BJ (cell line): ENCODE measurements around the gene SLC25A41. TPM values are rescaled to one million over a fixed set of nuclear protein-coding genes. Genes with fewer than 3 reads are reported as not detected.

Source experiments
- CTCF ChIA-PET: fragments of 350-600 bp; formaldehyde crosslinking; extraction: SDS; loops from one replicate; lab custom pipeline; 2021; ENCODE audit warnings: antibody characterized with exemption, inconsistent platforms; lab: Yijun Ruan, JAX
- POLR2A ChIA-PET: fragments of 300-600 bp; sonication (Branson Sonifier 250); formaldehyde crosslinking; extraction: SDS; loops from one replicate; lab custom pipeline; 2021; ENCODE audit warnings: antibody characterized with exemption; lab: Charles Lee
- DNase-seq: peaks from one replicate; pipeline ENCODE4 v3.0.0-alpha.2; 2011; ENCODE audit warnings: low read depth
- H3K27me3 ChIP-seq: 2 replicates; pipeline ENCODE4 v1.6.0; 2011; ENCODE audit warnings: low read length; ENCODE audit not compliant: control insufficient read depth, insufficient read depth
- H3K36me3 ChIP-seq: 2 replicates; pipeline ENCODE4 v1.5.1; 2011; ENCODE audit warnings: low read length; ENCODE audit not compliant: control insufficient read depth, insufficient read depth
- H3K4me3 ChIP-seq: 2 replicates; pipeline ENCODE4 v1.5.1; 2011; ENCODE audit warnings: low read depth, mild to moderate bottlenecking, control low read depth, low read length
- polyA plus RNA-seq: library from polyadenylated mRNA; depleted of rRNA; stranded (reverse); fragments of >200 nt; gene quantifications from 2 replicates; pipeline ENCODE4 v1.2.3, GENCODE V29; 2011
- TF ChIP-seq, protein P1 (sequence below): IDR thresholded peaks from 2 replicates; pipeline ENCODE4 v1.5.1; 2011; ENCODE audit warnings: low read depth, mild to moderate bottlenecking, control low read depth, inconsistent platforms, low read length, moderate library complexity; ENCODE audit not compliant: insufficient read depth

The SLC25A41 gene
- polyA plus RNA-seq, 1 experiment = 0.05 TPM

DNA sequence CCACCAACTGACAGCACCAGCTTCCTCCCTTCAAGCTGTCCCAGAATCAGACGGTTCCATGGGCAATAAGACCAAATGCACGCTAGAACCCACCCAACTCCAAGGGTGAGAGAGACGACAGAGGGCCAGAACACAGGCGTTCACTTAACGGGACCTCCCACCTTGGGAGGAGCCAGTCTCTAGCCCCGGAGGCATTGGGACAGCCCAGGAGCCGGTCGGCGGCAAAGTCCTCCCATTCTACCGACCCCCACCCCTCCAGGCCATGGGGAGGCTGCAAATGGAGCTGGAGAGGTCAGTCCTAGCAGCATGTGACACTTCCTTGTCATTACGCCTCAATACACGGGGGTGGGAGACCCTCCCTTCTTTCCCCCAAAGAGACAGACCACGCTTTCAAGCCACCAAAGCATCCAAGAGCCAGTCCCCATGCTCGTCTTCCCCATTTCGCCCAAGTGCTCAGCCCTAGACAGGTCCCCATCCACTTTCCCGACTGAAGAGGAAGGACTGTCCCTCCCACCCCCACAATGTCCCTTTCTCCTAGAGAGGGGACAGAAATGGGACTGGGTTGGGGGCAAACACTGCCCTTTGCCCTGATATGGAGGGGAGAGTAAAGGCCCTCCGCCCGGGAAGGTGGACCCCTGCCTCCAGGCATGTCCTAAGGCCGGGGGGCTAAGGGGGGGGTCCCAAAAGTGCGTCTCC lies 9.9 kb downstream of the SLC25A41 start:
- Histone ChIP-seq H3K36me3 (peaks cover 23% of the 10 kb centered on the region), H3K27me3 (no peaks in the 10 kb centered on the region), H3K4me3 (peak overlapping the region; percentile 91)
- TF ChIP-seq, protein P1, sequence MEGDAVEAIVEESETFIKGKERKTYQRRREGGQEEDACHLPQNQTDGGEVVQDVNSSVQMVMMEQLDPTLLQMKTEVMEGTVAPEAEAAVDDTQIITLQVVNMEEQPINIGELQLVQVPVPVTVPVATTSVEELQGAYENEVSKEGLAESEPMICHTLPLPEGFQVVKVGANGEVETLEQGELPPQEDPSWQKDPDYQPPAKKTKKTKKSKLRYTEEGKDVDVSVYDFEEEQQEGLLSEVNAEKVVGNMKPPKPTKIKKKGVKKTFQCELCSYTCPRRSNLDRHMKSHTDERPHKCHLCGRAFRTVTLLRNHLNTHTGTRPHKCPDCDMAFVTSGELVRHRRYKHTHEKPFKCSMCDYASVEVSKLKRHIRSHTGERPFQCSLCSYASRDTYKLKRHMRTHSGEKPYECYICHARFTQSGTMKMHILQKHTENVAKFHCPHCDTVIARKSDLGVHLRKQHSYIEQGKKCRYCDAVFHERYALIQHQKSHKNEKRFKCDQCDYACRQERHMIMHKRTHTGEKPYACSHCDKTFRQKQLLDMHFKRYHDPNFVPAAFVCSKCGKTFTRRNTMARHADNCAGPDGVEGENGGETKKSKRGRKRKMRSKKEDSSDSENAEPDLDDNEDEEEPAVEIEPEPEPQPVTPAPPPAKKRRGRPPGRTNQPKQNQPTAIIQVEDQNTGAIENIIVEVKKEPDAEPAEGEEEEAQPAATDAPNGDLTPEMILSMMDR = no peak
- DNase-seq = no peak
- POLR2A ChIA-PET = no interaction called here
- CTCF ChIA-PET = no interaction called here

- ChIA-PET POLR2A (no interaction called here), CTCF (interaction anchor here (1.7 kb wide), 1 partner anchor 9 kb away, joined by 6 read pairs; no protein-coding TSS in a partner anchor)
- H3K36me3 ChIP-seq = peaks cover 40% of the 10 kb centered on the region
- H3K4me3 ChIP-seq = no peak overlapping the region
- TF ChIP-seq, protein P1 = no peak
- no peak for DNase-seq
- no peaks in the 10 kb centered on the region for H3K27me3 ChIP-seq
Observed at GRCh38 chr19:6421075-6422014, 12.2 kb downstream of the SLC25A41 start.

DNA sequence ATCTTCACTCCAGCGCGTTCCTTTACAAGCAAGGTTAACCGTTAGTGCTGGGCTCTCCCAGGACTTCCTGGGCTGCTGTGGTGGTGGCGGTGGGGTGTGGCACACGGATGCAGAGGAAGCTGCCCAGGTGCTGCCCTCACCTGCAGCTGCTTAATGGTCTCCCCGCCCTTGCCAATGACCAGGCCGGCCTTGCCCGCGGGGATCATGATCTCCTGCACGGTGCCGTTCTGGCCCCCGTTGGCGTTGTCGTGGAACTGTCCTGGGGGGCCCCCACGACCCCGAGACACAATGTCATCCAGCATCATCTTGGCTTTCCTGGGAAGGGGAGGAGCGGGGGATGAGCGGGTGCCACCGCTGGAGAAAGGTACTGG lies 15.0 kb downstream of the SLC25A41 start:
- H3K27me3 ChIP-seq = no peaks in the 10 kb centered on the region
- H3K4me3 ChIP-seq = no peak overlapping the region
- H3K36me3 ChIP-seq = peaks cover 56% of the 10 kb centered on the region
- ChIA-PET POLR2A (no interaction called here), CTCF (interaction anchor here (0.8 kb wide), 1 partner anchor 9 kb away, joined by 3 read pairs; no protein-coding TSS in a partner anchor)
- no peak for DNase-seq
- TF ChIP-seq, protein P1 = no peak

DNA sequence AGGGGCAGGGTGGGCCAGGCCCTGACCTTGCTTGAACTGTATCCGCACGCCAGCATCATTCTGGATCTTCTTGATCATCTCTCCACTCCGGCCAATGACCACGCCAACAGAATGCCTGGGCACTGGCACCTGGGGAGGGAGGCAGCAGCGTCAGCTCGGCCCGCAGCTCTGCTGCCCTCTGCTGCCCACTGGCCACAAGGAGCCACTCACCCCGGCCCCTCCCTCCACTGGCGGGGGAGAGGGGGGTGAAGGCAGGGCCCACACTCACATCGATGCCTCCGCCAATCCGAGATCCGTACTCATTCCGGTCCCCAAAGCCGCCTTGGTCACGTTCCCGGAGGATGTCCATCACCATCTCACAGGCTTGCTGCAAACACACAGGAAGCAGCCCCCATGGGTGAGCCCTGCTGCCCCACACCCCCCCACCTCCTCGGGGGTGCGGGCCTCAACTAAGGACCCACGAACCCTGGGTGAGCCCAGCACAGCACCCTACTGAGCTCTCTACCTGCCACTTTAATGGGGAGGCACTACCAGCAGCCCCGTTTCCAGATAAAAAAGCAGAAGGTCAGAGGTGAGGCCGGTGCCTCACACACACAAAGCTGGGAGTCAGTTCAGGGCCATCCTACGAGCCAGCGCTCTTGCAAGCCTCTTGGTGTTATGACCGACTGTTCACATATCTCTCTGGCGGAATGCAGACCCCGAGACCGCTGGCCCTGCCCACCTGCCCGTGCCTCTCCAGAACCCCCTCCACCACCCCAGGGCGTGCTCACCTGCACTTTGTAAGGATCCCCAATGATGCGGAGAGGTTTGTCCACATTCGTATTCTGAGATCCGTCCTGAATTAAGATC lies 15.6 kb downstream of the SLC25A41 start:
- Histone ChIP-seq H3K4me3 (no peak overlapping the region), H3K27me3 (no peaks in the 10 kb centered on the region), H3K36me3 (peaks cover 56% of the 10 kb centered on the region)
- TF ChIP-seq, protein P1 = peak; percentile 46
- ChIA-PET CTCF (interaction anchor here (1.2 kb wide), 1 partner anchor 25 kb away, joined by 3 read pairs; the partner anchor contains the start of gene GTF2F1), POLR2A (no interaction called here)
- DNase-seq = no peak
